Cerebellar cortex (tissue), 1 donor: ENCODE measurements around the gene TTC28.

ENCODE experiments used
- DNase-seq: peaks from one replicate; pipeline ENCODE4 v3.0.0-alpha.2; 2015; ENCODE audit warnings: low spot score

Gene TTC28

DNA sequence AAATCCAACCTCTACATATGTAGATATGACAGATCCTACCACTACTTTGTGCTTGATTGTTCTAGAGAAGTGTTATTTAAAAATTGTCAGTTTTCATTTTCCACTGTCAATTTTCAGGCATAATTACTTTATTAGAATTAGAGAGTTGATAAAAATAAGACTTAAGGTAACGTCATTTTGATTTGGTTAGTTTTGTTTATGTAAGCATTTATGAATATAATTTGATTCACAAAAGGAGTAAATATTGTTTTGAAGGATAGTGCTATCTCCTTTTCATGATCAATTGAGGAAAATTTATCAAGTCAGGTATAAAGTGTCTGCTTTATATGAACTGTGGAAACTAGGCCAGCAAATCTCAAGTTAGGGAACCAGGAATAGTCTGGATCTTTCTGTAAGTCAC, 718.0 kb downstream of the TTC28 start:
- no peak for DNase-seq

DNA sequence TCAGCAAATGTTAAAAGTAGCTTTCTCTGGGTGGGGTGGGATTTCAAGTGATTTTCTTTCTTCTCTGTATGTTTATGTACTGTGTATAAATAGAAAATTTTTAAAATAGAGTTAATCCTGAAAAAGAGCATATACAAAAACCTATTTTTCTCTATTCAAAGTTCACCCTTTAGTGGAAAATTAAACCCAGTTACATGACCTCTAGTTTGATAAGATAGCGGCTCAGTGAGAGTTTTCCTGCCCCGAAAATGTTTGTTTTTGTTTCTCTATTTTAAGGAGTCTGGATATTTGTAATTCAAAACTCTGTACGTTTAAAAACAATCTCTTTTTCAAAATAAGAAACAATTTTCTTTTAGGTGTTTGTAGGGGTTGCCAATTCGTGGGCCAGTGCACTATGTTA, 718.5 kb downstream of the TTC28 start:
- no peak for DNase-seq

DNA sequence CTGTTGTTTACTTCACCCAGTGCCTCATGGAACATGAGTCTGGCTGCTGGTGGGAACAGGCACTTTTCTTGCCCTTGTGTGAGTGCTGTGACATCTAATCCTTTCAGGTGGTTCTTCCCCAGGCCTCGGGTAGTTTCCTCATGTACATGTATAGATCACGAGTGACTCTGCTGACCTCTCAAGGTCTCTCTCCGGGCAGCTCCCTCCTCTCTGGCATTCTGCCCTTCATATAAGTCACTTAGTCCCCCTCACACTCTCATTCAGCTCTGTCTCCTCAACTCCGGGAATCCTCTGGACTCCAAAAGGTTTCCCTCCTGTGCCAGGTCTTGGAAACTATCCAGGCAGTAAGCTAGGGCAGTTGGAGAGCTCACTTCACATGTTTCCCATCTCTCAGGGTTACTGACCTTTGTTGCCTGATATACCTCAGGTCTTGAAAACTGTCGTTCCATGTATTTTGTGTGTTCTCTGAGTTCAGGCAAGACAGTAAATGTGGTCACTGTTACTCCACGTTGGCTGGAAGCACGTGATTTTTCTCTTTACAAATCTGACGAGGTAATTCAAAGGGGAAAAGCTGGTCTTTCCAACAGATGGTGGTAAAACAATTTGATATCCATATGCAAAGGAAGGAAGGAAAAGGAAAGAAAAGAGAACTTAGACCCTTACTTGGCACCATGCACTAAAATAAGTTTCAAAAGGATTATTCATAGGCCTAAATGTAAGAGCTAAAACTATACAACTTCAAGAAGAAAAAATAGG, 720.1 kb downstream of the TTC28 start:
- DNase-seq: no peak

DNA sequence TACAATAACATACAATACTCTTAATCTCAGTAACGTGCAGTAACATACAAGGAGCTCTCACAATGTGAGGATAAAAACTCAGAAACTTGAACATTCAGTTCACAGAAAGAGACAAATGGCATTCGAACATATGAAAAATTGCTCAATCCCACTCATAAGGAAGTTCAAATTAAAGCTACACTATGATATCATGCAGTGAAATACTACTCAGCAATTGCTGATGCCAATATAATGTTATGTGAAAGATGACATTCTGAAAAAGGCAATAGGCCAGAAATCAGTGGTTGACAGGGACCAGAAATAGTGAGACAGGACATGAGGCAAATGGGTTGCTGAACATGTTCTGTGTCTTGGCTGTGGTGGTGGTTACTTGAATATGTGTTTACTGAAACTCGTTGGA, 726.9 kb downstream of the TTC28 start:
- no peak for DNase-seq

DNA sequence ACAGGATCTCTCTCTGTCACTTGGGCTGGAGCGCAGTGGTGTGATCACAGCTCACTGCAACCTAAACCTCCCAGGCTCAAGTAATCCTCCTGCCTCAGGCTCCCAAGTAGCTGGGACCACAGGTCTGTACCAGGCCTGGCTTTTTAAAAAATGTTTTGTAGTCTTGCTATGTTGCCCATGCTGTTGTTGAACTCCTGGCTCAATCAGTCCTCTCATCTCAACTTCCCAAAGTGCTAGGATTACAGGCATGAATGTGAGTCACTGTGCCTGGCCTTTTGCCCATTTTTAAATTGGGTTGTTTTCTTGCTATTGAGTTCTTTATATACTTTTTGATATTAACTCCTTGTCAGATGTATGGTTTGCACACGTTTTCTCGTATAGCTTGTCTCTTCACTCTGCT, 727.5 kb downstream of the TTC28 start:
- no peak for DNase-seq

DNA sequence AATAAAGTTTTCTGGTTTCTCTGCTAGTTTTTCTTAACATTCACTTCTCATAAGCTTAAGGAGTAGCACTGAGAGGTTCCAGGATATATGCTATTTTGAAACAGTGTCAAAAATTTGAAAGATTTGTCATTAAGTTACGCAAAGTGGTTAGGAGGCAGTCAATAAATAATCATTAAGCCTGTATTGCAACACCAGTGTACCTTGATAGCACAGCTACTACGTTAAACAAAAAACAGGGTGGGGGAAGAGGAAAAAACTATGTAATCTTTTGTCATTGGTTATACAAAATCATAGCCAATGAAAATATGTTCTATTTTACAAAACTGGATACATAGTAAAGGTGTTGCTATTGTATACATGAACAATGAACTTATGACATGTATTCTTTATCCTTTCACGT, 730.2 kb downstream of the TTC28 start:
- no peak for DNase-seq

DNA sequence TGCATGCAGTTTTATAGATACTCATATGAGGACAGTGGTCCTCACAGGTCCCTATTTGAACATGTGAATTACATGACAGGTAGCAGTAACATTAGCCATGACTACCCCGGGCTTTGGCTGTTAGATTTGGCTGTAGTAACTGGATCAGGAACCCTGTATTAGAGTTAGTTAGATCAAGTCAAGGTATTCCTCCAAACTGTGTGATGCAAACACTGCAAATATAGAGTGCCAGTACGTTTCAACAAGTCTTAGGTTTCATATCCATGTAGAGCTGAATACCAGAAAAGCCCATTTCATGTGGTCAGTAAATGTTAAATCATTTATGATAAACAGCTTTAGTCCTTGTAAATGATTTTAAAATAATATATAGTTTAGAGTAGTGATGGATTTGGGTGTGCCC, 731.1 kb downstream of the TTC28 start:
- DNase-seq: no peak

DNA sequence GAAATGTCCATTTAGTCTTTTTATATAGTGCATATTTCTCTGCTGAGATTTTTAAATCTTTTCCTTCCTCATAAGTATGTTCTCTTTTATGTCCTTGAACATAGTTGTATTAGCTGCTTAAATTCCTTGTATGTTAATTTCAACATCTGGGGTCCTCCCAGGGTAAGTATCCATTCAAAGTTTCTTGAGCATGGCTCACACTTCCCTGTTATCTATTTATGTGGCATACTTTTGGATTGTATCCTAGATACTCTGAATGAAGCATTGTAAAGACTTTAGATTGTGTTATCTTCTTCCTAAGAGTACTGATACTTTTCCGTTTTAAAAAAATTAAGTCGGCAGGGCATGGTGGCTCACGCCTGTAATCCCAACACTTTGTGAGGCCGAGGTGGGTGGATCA, 732.2 kb downstream of the TTC28 start:
- DNase-seq: no peak

DNA sequence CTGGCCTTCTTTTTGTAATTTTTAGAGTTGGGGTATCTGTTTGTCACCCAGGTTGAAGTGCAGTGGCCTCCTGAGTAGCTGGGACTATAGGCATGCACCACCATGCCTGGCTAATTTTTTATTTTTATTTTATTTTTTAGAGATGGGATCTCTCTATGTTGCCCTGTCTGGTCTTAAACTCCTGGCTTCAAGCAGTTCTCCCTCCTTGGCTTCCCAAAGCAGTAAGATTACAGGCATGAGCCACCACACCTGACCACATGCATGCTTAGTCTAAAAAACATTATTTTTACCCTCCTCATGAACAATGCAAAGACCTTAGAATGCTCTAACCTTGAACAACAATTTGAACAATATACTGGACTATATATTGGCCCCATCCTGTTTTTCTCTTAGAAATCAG, 738.5 kb downstream of the TTC28 start:
- no peak for DNase-seq

DNA sequence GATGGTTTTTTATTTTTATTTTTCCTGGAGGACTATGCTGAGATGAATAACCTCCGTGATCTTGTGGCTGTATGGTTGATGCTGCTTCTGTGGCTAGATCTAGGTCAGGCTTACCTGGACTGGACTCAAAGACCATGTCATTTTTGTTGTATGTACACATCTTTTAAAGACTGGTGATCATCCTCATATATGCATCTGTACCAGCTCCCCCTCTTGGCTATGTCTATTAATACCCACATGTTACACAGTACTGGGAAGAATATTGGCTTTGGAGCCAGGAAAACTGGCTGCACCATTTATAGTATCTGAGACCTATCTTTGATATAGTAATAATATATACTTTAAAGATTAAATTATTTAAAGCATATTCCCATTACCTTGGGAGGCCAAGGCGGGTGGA, 742.2 kb downstream of the TTC28 start:
- no peak for DNase-seq

DNA sequence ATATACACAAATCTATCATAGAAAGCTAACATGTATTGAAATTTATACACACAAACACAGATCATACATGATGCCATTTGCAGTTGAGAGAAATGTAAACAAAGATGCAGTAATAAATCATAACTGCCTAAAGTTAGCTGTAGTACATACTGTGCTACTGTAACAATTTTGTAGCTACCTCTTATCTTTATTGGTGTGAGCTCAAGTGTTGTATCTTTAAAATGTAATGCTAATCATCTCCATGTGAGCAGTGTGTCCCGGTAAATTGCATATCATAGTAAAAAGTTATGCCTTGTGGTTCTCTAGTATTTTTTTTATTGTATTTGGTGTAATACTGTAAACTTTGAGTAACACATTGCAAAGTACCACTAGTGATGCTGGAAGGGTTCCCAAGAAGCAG, 743.7 kb downstream of the TTC28 start:
- DNase-seq: no peak

DNA sequence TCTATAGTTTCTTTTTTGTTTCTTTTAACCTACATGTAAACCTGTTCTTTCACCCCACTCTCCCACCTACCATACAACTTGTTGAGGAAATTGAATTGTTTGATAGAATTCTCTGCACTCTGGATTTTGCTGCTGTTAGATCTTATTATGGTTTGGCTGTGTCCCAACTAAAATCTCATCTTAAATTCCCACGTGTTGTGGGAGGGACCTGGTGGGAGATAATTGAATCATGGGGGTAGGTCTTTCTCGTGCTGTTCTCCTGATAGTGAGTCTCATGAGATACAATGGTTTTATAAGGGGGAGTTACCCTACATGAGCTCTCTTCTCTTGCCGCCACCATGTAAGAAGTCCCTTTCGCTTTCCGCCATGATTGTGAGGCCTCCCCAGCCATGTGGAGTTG, 745.6 kb downstream of the TTC28 start:
- no peak for DNase-seq

DNA sequence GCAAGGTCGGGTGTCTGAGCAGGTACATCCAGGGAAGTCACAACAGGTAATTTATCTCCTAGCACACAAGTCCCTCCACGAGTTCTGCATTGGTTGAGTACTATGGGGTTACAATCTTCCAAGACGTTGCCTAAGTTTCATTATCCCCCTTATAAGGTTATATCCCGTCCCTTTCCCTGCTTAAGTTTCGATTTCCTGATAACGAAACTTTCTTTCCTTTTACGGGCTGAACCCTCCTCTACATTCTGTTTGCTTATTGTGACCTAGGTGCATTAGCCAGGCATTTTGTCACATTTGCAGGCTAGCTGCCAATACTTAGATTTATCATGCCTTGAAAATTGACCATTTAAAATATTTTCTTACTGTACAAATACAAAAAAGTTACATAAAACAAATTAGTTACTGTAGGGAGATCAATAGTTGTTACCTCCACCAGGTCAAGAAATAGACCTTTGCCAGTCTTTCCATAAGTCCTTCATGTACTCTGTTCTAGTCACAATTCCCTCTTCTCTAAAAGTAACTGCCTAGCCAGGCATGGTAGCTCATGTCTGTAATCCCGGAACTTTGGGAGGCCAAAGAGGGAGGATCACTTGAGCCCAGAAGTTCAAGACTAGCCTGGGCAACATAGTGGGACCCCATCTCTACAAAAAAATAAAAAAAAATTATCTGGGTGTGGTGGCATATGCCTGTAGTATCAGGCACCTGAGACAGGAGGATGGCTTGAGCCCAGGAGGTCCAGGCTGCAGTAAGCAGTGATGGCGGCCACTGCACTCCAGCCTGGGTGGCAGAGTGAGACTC, 746.3 kb downstream of the TTC28 start:
- DNase-seq: no peak

DNA sequence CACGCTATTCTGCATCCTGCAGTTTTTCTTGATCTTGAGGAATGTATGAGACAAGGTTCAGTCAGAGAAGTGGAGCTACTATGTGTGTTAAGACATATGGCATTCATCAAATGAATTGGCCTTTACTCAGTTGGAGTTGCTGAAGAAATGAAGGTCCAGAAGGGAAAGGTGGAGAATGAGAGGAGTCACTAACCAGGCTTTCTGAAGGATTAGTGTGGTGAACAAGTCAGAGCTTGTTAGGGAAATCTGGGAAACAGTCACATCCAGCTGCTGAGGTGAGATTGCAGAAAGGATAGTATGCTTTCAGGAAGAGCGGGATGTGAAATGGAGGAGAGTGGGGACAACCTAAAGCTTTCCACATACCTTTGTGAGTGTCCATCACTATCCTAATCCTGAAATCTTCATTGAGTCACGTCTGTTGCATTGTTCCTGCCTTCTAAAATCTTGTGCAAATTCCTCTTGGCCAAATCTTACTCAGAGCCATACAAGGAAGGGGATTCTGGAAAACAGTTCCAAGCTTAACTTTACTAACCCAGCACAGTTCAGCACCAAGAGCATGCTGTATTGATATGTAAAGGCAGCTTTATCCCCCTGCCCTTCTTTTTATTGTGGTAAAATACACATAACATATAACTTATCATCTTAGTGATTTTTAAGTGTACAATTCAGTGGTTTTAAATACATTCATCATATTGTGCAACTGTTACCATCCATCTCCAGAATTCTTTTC, 749.1 kb downstream of the TTC28 start:
- no peak for DNase-seq
